ENCODE measurements around the gene CTDP1.

DNA sequence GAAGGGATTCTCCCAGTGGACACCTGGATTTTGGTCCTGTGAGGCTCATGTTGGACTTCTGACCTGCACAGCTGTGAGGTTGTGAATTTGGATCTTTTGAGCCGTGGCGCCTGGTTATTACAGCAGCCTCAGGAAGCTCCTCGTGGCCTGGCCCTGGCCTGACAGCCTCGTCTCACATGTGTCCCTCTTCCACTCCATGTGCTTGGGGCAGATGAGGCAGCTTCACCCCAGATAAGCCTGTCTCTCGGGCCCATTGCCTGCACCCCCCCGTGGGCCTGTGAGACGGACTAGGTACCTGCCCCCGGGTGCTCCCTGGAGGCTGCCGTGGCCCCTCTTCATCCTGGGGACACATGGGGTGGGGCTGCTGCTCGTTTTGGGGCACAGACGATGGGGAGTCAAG lies 51.2 kb downstream of the CTDP1 start:
- TF ChIP-seq PPARA (CRISPR knock-in tag; IDR thresholded peaks at IDR 0.05; ENCODE audit: borderline replicate concordance) (no peak), ISL1 (CRISPR knock-in tag; IDR thresholded peaks at IDR 0.05) (no peak), ARNTL (CRISPR knock-in tag; IDR thresholded peaks at IDR 0.05; ENCODE audit: borderline replicate concordance, low read depth) (no peak), ZNF565 (CRISPR knock-in tag; conservative IDR thresholded peaks at IDR 0.05; ENCODE audit: low read depth) (no peak), ZC3H10 (CRISPR knock-in tag; IDR thresholded peaks at IDR 0.05) (no peak), CREB5 (CRISPR knock-in tag; IDR thresholded peaks at IDR 0.05; ENCODE audit: low read depth) (no peak)
